ENCODE results near the gene OSBPL10.

DNA sequence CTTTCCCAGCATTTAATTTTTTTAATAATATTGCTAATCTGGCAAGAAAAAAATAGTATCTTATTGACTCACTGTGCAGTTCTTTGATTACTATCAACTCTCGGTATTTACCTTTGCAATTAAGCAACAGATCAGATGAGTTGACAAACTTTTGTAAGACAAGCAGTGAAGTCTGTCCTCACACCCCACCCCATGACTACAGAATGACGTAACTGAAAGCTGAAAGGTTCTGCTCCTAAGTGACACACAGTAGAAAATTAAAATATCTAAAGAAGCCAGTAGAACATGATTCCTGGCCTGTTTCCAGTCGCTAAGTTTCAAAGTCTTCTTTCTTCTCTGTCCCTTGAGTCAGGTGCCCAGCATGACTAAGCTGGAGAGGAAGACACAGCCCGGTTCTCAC, 312.8 kb downstream of the OSBPL10 start:
- TF ChIP-seq CTCF (IDR thresholded peaks at IDR 0.05) (no peak), POLR2A (IDR thresholded peaks at IDR 0.05) (no peak)

All from prostate gland (tissue), 2 donors.